ENCODE data around the gene TSSC4.
A peak's percentile ranks its signal among the peaks of the same experiment; 100 is the strongest.

Gene TSSC4

GRCh38 chr11:2391181-2391975 lies 9.2 kb upstream of the TSSC4 start:
- Histone ChIP-seq H3K9ac (peak overlapping the region; percentile 1 to 75 (median 50); a peak in 17 of 22 replicates), H3K4me2 (peak overlapping the region; percentile 70 to 99 (median 96)), H3K4me1 (peaks cover 84 to 100% (median 97%) of the 10 kb centered on the region in 10 experiments), H3K27me3 (no peaks in the 10 kb centered on the region), H3K9me3 (replicated peaks in 1 of 11) (no peaks in the 10 kb centered on the region), H4K20me1 (peaks cover 85 to 100% (median 97%) of the 10 kb centered on the region in 11 experiments), H3K4me3 (peak overlapping the region in 4 of 10 experiments; percentile 14 to 32 (median 23); a peak in 4 of 20 replicates), H3K27ac (peak overlapping the region in 7 of 11 experiments; percentile 15 to 80 (median 22); a peak in 11 of 22 replicates), H3K36me3 (peaks cover 24 to 65% (median 32%) of the 10 kb centered on the region in 11 experiments)
- TF ChIP-seq Cebpa-rat (IDR thresholded peaks at IDR 0.05): no peak

DNA sequence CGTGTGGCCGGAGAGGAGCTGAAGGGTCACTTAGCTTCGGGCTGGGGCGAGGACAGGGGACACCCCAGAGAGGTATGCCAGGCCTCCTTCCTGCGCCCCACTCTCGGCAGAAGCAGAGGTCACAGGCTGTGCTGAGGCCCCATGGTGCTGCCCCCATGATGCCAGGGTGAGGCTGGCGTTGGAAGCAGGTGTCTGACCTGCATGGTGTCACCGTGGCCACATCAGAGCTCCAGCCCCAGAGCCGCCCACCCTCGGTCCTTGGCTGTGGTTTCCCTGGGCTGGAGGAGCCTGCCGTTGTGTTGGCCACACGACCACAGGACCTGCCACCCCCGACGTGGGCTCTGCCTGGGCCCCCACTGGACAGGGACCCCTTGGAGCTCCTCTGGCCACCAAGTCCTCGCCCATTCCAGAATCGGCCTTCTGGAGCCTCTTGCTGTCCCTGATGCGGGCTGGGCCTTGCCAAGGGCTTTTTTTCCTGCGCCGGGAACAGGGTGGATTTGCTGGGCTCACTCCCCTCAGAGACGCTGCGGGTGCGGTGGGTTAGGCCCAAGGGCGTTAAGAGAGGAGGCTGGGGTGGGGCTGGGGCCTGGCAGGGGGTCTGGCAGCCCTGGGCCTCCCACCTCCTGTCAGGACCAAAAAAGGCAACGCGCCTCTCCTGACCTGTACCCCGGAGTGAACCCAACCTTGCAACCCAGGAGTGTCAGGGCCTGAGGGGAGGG lies 8.2 kb upstream of the TSSC4 start:
- Histone ChIP-seq H3K9me3 (replicated peaks in 1 of 11) (no peaks in the 10 kb centered on the region), H3K4me3 (peak overlapping the region in 2 of 10 experiments; percentile 18 to 19; a peak in 4 of 20 replicates), H3K36me3 (peaks cover 33 to 74% (median 38%) of the 10 kb centered on the region in 11 experiments), H3K4me2 (peak overlapping the region; percentile 70 to 99 (median 96)), H3K27ac (peak overlapping the region in 3 of 11 experiments; percentile 69 to 80 (median 78); a peak in 5 of 22 replicates), H3K4me1 (peaks cover 74 to 97% (median 91%) of the 10 kb centered on the region in 10 experiments), H4K20me1 (peaks cover 75 to 97% (median 91%) of the 10 kb centered on the region in 11 experiments), H3K9ac (peak overlapping the region in 10 of 11 experiments; percentile 38 to 75 (median 59); a peak in 18 of 22 replicates), H3K27me3 (no peaks in the 10 kb centered on the region)
- TF ChIP-seq Cebpa-rat (IDR thresholded peaks at IDR 0.05): no peak

DNA sequence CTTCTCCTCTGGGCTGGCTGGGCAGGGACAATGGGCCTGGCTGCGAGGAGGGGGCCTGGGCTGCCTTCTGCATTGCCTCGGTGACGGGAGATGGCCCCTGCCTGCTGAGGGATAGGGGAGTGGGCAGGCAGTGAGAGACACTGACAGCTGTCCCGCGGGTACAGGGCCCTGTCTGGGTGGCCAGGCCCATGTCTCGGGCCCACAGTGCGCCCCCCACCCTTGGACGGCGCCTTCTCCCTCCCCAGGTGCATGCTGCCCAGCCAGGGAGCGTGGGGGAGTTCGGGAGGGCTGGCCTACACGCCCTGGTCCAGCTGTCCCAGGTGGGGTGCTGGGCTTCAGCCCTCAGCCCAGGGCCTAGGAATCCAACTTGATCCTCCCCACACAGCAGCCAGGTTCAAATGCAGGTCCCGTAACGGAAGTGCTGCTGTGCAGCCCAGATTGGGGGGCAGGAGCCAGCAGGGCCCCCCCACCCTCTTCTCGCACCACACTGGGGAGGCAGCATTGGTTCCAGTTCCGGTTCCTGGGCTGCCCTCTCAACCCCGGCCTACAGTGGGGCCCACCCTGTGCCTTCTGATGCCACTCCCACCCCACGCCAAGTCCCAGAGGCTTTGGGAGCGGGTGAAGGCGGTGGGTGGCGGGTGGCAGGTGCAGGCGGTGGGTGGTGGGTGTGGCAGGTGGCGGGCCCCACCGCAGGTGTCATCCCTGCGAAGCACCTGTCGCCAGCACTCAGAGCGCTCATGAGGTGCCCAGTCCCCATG lies 7.3 kb upstream of the TSSC4 start:
- Histone ChIP-seq H3K4me2 (peak overlapping the region; percentile 70 to 99 (median 96)), H3K9me3 (replicated peaks in 1 of 11) (no peaks in the 10 kb centered on the region), H3K4me1 (peaks cover 65 to 92% (median 82%) of the 10 kb centered on the region in 10 experiments), H3K4me3 (peak overlapping the region in 3 of 10 experiments; percentile 6 to 59 (median 18); a peak in 4 of 20 replicates), H3K36me3 (peaks cover 37 to 83% (median 47%) of the 10 kb centered on the region in 11 experiments), H3K9ac (peak overlapping the region; percentile 5 to 75 (median 59); a peak in 18 of 22 replicates), H3K27ac (peak overlapping the region in 6 of 11 experiments; percentile 66 to 80 (median 72); a peak in 12 of 22 replicates), H3K27me3 (no peaks in the 10 kb centered on the region), H4K20me1 (peaks cover 66 to 89% (median 82%) of the 10 kb centered on the region in 11 experiments)
- TF ChIP-seq Cebpa-rat (IDR thresholded peaks at IDR 0.05): no peak

DNA sequence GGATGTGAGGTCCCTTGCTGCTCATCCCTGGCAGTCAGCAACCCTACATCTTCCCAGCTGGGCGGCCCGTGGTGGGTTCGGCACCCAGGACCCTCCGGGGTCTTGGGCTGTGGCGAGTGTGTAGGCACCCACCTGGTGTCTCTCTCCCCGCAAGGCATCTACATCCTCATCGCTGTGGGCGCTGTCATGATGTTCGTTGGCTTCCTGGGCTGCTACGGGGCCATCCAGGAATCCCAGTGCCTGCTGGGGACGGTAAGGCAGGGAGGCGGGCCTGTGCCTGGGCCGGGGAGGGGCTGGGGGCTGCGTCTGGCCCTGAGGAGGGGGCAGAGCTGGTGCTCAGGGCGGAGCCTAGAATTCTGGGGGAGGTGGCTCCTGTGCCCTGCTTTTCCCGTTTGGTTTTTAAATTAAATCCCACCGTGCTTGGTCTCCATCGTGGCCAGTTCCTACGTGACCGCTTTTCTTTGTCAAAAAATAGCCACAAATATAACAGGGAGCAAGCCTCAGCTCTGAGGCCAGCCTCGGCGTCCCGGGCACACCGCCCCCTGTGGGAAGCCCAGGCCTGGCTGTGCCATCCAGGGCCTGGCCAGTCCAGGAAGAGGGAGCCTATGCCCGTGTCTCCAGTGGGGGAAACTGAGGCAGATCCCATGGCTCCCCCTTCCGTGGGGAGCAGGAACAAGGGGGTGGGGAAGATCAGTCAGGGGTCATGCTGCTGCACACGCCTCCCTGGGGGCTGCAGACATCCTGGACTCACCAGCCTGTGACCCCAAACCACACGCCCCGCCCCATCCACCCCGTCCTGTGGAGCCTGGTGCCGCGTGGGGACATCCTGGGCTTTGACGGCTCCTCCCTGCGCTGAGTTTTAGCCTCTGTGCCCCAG lies 6.4 kb upstream of the TSSC4 start:
- Histone ChIP-seq H3K36me3 (peaks cover 43 to 82% (median 56%) of the 10 kb centered on the region in 11 experiments), H3K9ac (peak overlapping the region in 10 of 11 experiments; percentile 32 to 76 (median 68); a peak in 18 of 22 replicates), H3K27me3 (no peaks in the 10 kb centered on the region), H3K27ac (peak overlapping the region in 8 of 11 experiments; percentile 48 to 80 (median 69); a peak in 16 of 22 replicates), H4K20me1 (peaks cover 57 to 80% (median 73%) of the 10 kb centered on the region in 11 experiments), H3K9me3 (replicated peaks in 1 of 11) (no peaks in the 10 kb centered on the region), H3K4me3 (peak overlapping the region in 7 of 10 experiments; percentile 42 to 59 (median 51); a peak in 14 of 20 replicates), H3K4me2 (peak overlapping the region; percentile 70 to 99 (median 96)), H3K4me1 (peaks cover 64 to 92% (median 79%) of the 10 kb centered on the region in 10 experiments)
- TF ChIP-seq Cebpa-rat (IDR thresholded peaks at IDR 0.05): no peak

DNA sequence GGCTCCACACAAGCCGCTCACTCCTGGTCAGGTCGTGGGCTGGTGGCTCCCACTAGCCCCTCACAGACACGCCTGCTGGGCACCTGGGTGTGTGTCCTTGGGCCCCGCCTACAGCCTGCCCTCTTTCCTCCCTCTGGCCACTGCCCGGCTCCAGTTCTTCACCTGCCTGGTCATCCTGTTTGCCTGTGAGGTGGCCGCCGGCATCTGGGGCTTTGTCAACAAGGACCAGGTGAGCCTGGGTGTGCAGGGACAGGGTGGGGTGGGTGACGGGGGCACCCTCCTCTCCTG lies 5.8 kb upstream of the TSSC4 start:
- Histone ChIP-seq H3K27me3 (no peaks in the 10 kb centered on the region), H3K4me3 (peak overlapping the region in 7 of 10 experiments; percentile 42 to 59 (median 51); a peak in 14 of 20 replicates), H4K20me1 (peaks cover 52 to 74% (median 67%) of the 10 kb centered on the region in 11 experiments), H3K4me1 (peaks cover 64 to 92% (median 79%) of the 10 kb centered on the region in 10 experiments), H3K9me3 (replicated peaks in 1 of 11) (no peaks in the 10 kb centered on the region), H3K4me2 (peak overlapping the region; percentile 70 to 99 (median 96)), H3K27ac (peak overlapping the region in 8 of 11 experiments; percentile 48 to 80 (median 69); a peak in 16 of 22 replicates), H3K9ac (peak overlapping the region in 10 of 11 experiments; percentile 32 to 76 (median 68); a peak in 17 of 22 replicates), H3K36me3 (peaks cover 43 to 82% (median 58%) of the 10 kb centered on the region in 11 experiments)
- TF ChIP-seq Cebpa-rat (IDR thresholded peaks at IDR 0.05): no peak

- peaks cover 46 to 69% (median 62%) of the 10 kb centered on the region in 11 experiments for H4K20me1 ChIP-seq
- peak overlapping the region in 10 of 11 experiments; percentile 86 to 99 (median 96); a peak in 19 of 22 replicates for H3K4me2 ChIP-seq
- TF ChIP-seq Cebpa-rat (IDR thresholded peaks at IDR 0.05): no peak
- H3K27me3 ChIP-seq: no peaks in the 10 kb centered on the region
- H3K4me3 ChIP-seq: peak overlapping the region in 7 of 10 experiments; percentile 42 to 59 (median 51); a peak in 12 of 20 replicates
- H3K9ac ChIP-seq: peak overlapping the region in 9 of 11 experiments; percentile 32 to 76 (median 67); a peak in 16 of 22 replicates
- H3K27ac ChIP-seq: peak overlapping the region in 8 of 11 experiments; percentile 48 to 80 (median 69); a peak in 16 of 22 replicates
- H3K4me1 ChIP-seq: peaks cover 59 to 88% (median 77%) of the 10 kb centered on the region in 10 experiments
- no peaks in the 10 kb centered on the region for H3K9me3 ChIP-seq (replicated peaks in 1 of 11)
- H3K36me3 ChIP-seq: peaks cover 43 to 77% (median 55%) of the 10 kb centered on the region in 11 experiments
These were observed 5.3 kb upstream of the TSSC4 start for GRCh38 chr11:2395211-2395730.

GRCh38 chr11:2395856-2396255 lies 4.7 kb upstream of the TSSC4 start:
- H3K27me3 ChIP-seq: no peaks in the 10 kb centered on the region
- peaks cover 54 to 82% (median 71%) of the 10 kb centered on the region in 10 experiments for H3K4me1 ChIP-seq
- TF ChIP-seq Cebpa-rat (IDR thresholded peaks at IDR 0.05): no peak
- H4K20me1 ChIP-seq: peaks cover 41 to 63% (median 56%) of the 10 kb centered on the region in 11 experiments
- peak overlapping the region in 8 of 11 experiments; percentile 86 to 99 (median 97); a peak in 15 of 22 replicates for H3K4me2 ChIP-seq
- no peaks in the 10 kb centered on the region for H3K9me3 ChIP-seq (replicated peaks in 1 of 11)
- H3K36me3 ChIP-seq: peaks cover 43 to 75% (median 53%) of the 10 kb centered on the region in 11 experiments
- H3K9ac ChIP-seq: peak overlapping the region in 4 of 11 experiments; percentile 39 to 76 (median 60); a peak in 6 of 22 replicates
- H3K4me3 ChIP-seq: no peak overlapping the region
- H3K27ac ChIP-seq: peak overlapping the region in 2 of 11 experiments; percentile 43 to 78; a peak in 5 of 22 replicates

All from BLaER1 treated with 17β-estradiol and CSF1 and Interleukin-3, amounts not matched to agents 10 nM and 100 nM (cell line).